Measurements from ENCODE around the gene SORD. TPM values are rescaled to one million over a fixed set of nuclear protein-coding genes. Genes with fewer than 3 reads are reported as not detected.
"Not testable (repeated sequence)": the region's sequence is repeated elsewhere in the genome, so short reads cannot be mapped to it uniquely, and the experiment has no call there.

SORD gene
- polyA plus RNA-seq, 1 donor: 61.1 TPM

- not testable (repeated sequence) for H3K9me3 ChIP-seq (ENCODE audit: control insufficient read depth, low read depth, low read length); H3K4me1 ChIP-seq (ENCODE audit: control insufficient read depth, insufficient read depth, low read length); H3K4me3 ChIP-seq (ENCODE audit: low read length); H3K36me3 ChIP-seq (ENCODE audit: control insufficient read depth, insufficient read depth, low read length); H3K27me3 ChIP-seq (ENCODE audit: control insufficient read depth, insufficient read depth, low read length)
- no CpG with 5 or more reads among the region's 6 CpGs for WGBS (ENCODE audit: insufficient coverage, low lambda C conversion rate)
- peak overlapping the region; percentile 44 for H3K27ac ChIP-seq (ENCODE audit: low read length)
- peak; percentile 62 to 76 for DNase-seq
Measured at GRCh38 chr15:45036812-45037781, 14.1 kb downstream of the SORD start.

- H3K36me3 ChIP-seq (ENCODE audit: control insufficient read depth, insufficient read depth, low read length): peaks cover 4% of the 10 kb centered on the region
Measured at GRCh38 chr15:45037936-45038335, 14.9 kb downstream of the SORD start.

GRCh38 chr15:45040396-45040795 lies 17.4 kb downstream of the SORD start:
- H3K4me1 ChIP-seq (ENCODE audit: control insufficient read depth, insufficient read depth, low read length); H3K4me3 ChIP-seq (ENCODE audit: low read length): not testable (repeated sequence)

More at GRCh38 chr15:45037936-45038335, 14.9 kb downstream of the SORD start:
- H3K27me3 ChIP-seq (ENCODE audit: control insufficient read depth, insufficient read depth, low read length): no peaks in the 10 kb centered on the region
- WGBS (ENCODE audit: insufficient coverage, low lambda C conversion rate): no CpG with 5 or more reads among the region's 4 CpGs
- H3K27ac ChIP-seq (ENCODE audit: low read length): no peak overlapping the region
- H3K4me1 ChIP-seq (ENCODE audit: control insufficient read depth, insufficient read depth, low read length): no peaks in the 10 kb centered on the region
- no peaks in the 10 kb centered on the region for H3K9me3 ChIP-seq (ENCODE audit: control insufficient read depth, low read depth, low read length)
- no peak for DNase-seq
- H3K4me3 ChIP-seq (ENCODE audit: low read length): no peak overlapping the region

GRCh38 chr15:45041538-45041937 lies 18.5 kb downstream of the SORD start:
- not testable (repeated sequence) for H3K4me1 ChIP-seq (ENCODE audit: control insufficient read depth, insufficient read depth, low read length); H3K36me3 ChIP-seq (ENCODE audit: control insufficient read depth, insufficient read depth, low read length); DNase-seq; H3K9me3 ChIP-seq (ENCODE audit: control insufficient read depth, low read depth, low read length); H3K4me3 ChIP-seq (ENCODE audit: low read length); H3K27ac ChIP-seq (ENCODE audit: low read length); H3K27me3 ChIP-seq (ENCODE audit: control insufficient read depth, insufficient read depth, low read length)
- WGBS (ENCODE audit: insufficient coverage, low lambda C conversion rate): no CpG with 5 or more reads among the region's 5 CpGs

More at GRCh38 chr15:45040396-45040795, 17.4 kb downstream of the SORD start:
- WGBS (ENCODE audit: insufficient coverage, low lambda C conversion rate): no CpG with 5 or more reads among the region's 1 CpG
- H3K36me3 ChIP-seq (ENCODE audit: control insufficient read depth, insufficient read depth, low read length); H3K27me3 ChIP-seq (ENCODE audit: control insufficient read depth, insufficient read depth, low read length); H3K27ac ChIP-seq (ENCODE audit: low read length); H3K9me3 ChIP-seq (ENCODE audit: control insufficient read depth, low read depth, low read length); DNase-seq: not testable (repeated sequence)

- not testable (repeated sequence) for H3K36me3 ChIP-seq (ENCODE audit: control insufficient read depth, insufficient read depth, low read length); DNase-seq; H3K9me3 ChIP-seq (ENCODE audit: control insufficient read depth, low read depth, low read length); H3K27me3 ChIP-seq (ENCODE audit: control insufficient read depth, insufficient read depth, low read length); H3K27ac ChIP-seq (ENCODE audit: low read length); H3K4me3 ChIP-seq (ENCODE audit: low read length); H3K4me1 ChIP-seq (ENCODE audit: control insufficient read depth, insufficient read depth, low read length)
- WGBS (ENCODE audit: insufficient coverage, low lambda C conversion rate): no CpG with 5 or more reads among the region's 2 CpGs
Measured at GRCh38 chr15:45042859-45043258, 19.9 kb downstream of the SORD start.

GRCh38 chr15:45044270-45044669 lies 21.3 kb downstream of the SORD start:
- H3K27me3 ChIP-seq (ENCODE audit: control insufficient read depth, insufficient read depth, low read length); DNase-seq; H3K4me3 ChIP-seq (ENCODE audit: low read length); H3K36me3 ChIP-seq (ENCODE audit: control insufficient read depth, insufficient read depth, low read length); H3K27ac ChIP-seq (ENCODE audit: low read length); H3K4me1 ChIP-seq (ENCODE audit: control insufficient read depth, insufficient read depth, low read length); H3K9me3 ChIP-seq (ENCODE audit: control insufficient read depth, low read depth, low read length): not testable (repeated sequence)
- no CpG with 5 or more reads among the region's 1 CpG for WGBS (ENCODE audit: insufficient coverage, low lambda C conversion rate)

GRCh38 chr15:45048449-45048793 lies 25.4 kb downstream of the SORD start:
- H3K4me1 ChIP-seq (ENCODE audit: control insufficient read depth, insufficient read depth, low read length); H3K4me3 ChIP-seq (ENCODE audit: low read length); H3K27me3 ChIP-seq (ENCODE audit: control insufficient read depth, insufficient read depth, low read length); H3K27ac ChIP-seq (ENCODE audit: low read length); H3K9me3 ChIP-seq (ENCODE audit: control insufficient read depth, low read depth, low read length): not testable (repeated sequence)
- H3K36me3 ChIP-seq (ENCODE audit: control insufficient read depth, insufficient read depth, low read length): peaks cover 19% of the 10 kb centered on the region
- WGBS (ENCODE audit: insufficient coverage, low lambda C conversion rate): 57% methylated on average over 1 of the region's 4 CpGs
- peak in 1 of 2 donors; percentile 24 for DNase-seq

- Histone ChIP-seq H3K9me3 (ENCODE audit: control insufficient read depth, low read depth, low read length) (peaks cover 8% of the 10 kb centered on the region), H3K27me3 (ENCODE audit: control insufficient read depth, insufficient read depth, low read length) (no peaks in the 10 kb centered on the region), H3K27ac (ENCODE audit: low read length) (peak overlapping the region; percentile 43), H3K4me1 (ENCODE audit: control insufficient read depth, insufficient read depth, low read length) (peaks cover 8% of the 10 kb centered on the region), H3K4me3 (ENCODE audit: low read length) (no peak overlapping the region), H3K36me3 (ENCODE audit: control insufficient read depth, insufficient read depth, low read length) (peaks cover 19% of the 10 kb centered on the region)
- WGBS (ENCODE audit: insufficient coverage, low lambda C conversion rate): 50% methylated on average over 2 of the region's 7 CpGs
- peak in 1 of 2 donors; percentile 49 for DNase-seq
Measured at GRCh38 chr15:45048794-45049631, 26.0 kb downstream of the SORD start.

- WGBS (ENCODE audit: insufficient coverage, low lambda C conversion rate): no CpG with 5 or more reads among the region's 1 CpG
- Histone ChIP-seq H3K9me3 (ENCODE audit: control insufficient read depth, low read depth, low read length) (peaks cover 8% of the 10 kb centered on the region), H3K27me3 (ENCODE audit: control insufficient read depth, insufficient read depth, low read length) (no peaks in the 10 kb centered on the region), H3K27ac (ENCODE audit: low read length) (no peak overlapping the region), H3K4me1 (ENCODE audit: control insufficient read depth, insufficient read depth, low read length) (peaks cover 8% of the 10 kb centered on the region), H3K36me3 (ENCODE audit: control insufficient read depth, insufficient read depth, low read length) (peaks cover 19% of the 10 kb centered on the region), H3K4me3 (ENCODE audit: low read length) (no peak overlapping the region)
- DNase-seq: no peak
Measured at GRCh38 chr15:45050587-45050986, 27.6 kb downstream of the SORD start.

- not testable (repeated sequence) for H3K27me3 ChIP-seq (ENCODE audit: control insufficient read depth, insufficient read depth, low read length); H3K4me1 ChIP-seq (ENCODE audit: control insufficient read depth, insufficient read depth, low read length); H3K4me3 ChIP-seq (ENCODE audit: low read length); H3K27ac ChIP-seq (ENCODE audit: low read length); H3K9me3 ChIP-seq (ENCODE audit: control insufficient read depth, low read depth, low read length); DNase-seq
- 100% methylated on average over 2 of the region's 3 CpGs for WGBS (ENCODE audit: insufficient coverage, low lambda C conversion rate)
- peaks cover 16% of the 10 kb centered on the region for H3K36me3 ChIP-seq (ENCODE audit: control insufficient read depth, insufficient read depth, low read length)
Measured at GRCh38 chr15:45052676-45053075, 29.7 kb downstream of the SORD start.

All from large intestine (tissue), 3 donors.